ENCODE results near the gene ANTXR1. TPM values are rescaled to one million over a fixed set of nuclear protein-coding genes. Genes with fewer than 3 reads are reported as not detected.

The ANTXR1 gene
- total RNA-seq, 1 experiment from 2014 or later, result 0.27 TPM

- BruUV-seq (replicated peaks), result no TSS peak
- no peak overlapping the region for H3K4me3 ChIP-seq (ENCODE audit: low read depth, low read length)
These were observed 118.5 kb downstream of the ANTXR1 start for GRCh38 chr2:69131452-69131851.

GRCh38 chr2:69131983-69132675, 119.2 kb downstream of the ANTXR1 start:
- POLR2A ChIA-PET, result no interaction called here
- CTCF ChIA-PET, result no interaction called here
- Mint-ChIP-seq H3K27me3 (ENCODE audit: insufficient read depth, unreplicated experiment) (peaks cover 17% of the 10 kb centered on the region), H3K9me3 (ENCODE audit: unreplicated experiment) (no peaks in the 10 kb centered on the region), H3K4me1 (ENCODE audit: low read depth, unreplicated experiment) (no peaks in the 10 kb centered on the region), H3K27ac (ENCODE audit: unreplicated experiment) (no peak overlapping the region), H3K36me3 (ENCODE audit: insufficient read depth, unreplicated experiment) (no peaks in the 10 kb centered on the region), H3K4me3 (ENCODE audit: unreplicated experiment) (no peak overlapping the region)
- no peaks in the 10 kb centered on the region for H3K27me3 ChIP-seq (replicated peaks; ENCODE audit: control insufficient read depth, insufficient read depth, low read length)
- BruUV-seq (replicated peaks), result no TSS peak
- no peak overlapping the region for H3K4me3 ChIP-seq (ENCODE audit: low read depth, low read length)
- H3K4me1 ChIP-seq, result no peaks in the 10 kb centered on the region
- H3K36me3 ChIP-seq (ENCODE audit: control insufficient read depth, insufficient read depth, low read length), result no peaks in the 10 kb centered on the region
- intact Hi-C loops (cut with micrococcal nuclease; ENCODE audit: unreplicated experiment), result no loop called here
- H3K9me3 ChIP-seq, result no peaks in the 10 kb centered on the region
- no peak for DNase-seq
- TF ChIP-seq CTCF (IDR thresholded peaks at IDR 0.05; ENCODE audit: insufficient read depth in 1 of 2, low read depth in 1 of 2, low read length in 1 of 2, severe bottlenecking in 1 of 2, unreplicated experiment in 1 of 2), result no peak

More at GRCh38 chr2:69131452-69131851, 118.5 kb downstream of the ANTXR1 start:
- no peaks in the 10 kb centered on the region for H3K9me3 Mint-ChIP-seq (ENCODE audit: unreplicated experiment)
- DNase-seq, result no peak
- H3K4me3 Mint-ChIP-seq (ENCODE audit: unreplicated experiment), result no peak overlapping the region
- H3K27ac Mint-ChIP-seq (ENCODE audit: unreplicated experiment), result no peak overlapping the region
- peaks cover 19% of the 10 kb centered on the region for H3K27me3 Mint-ChIP-seq (ENCODE audit: insufficient read depth, unreplicated experiment)
- no peaks in the 10 kb centered on the region for H3K4me1 Mint-ChIP-seq (ENCODE audit: low read depth, unreplicated experiment)
- Histone ChIP-seq H3K4me1 (no peaks in the 10 kb centered on the region), H3K36me3 (ENCODE audit: control insufficient read depth, insufficient read depth, low read length) (no peaks in the 10 kb centered on the region), H3K9me3 (no peaks in the 10 kb centered on the region), H3K27me3 (replicated peaks; ENCODE audit: control insufficient read depth, insufficient read depth, low read length) (no peaks in the 10 kb centered on the region)
- no peak for TF ChIP-seq CTCF (IDR thresholded peaks at IDR 0.05; ENCODE audit: insufficient read depth in 1 of 2, low read depth in 1 of 2, low read length in 1 of 2, severe bottlenecking in 1 of 2, unreplicated experiment in 1 of 2)
- ChIA-PET POLR2A (no interaction called here), CTCF (no interaction called here)
- no peaks in the 10 kb centered on the region for H3K36me3 Mint-ChIP-seq (ENCODE audit: insufficient read depth, unreplicated experiment)
- intact Hi-C loops (cut with micrococcal nuclease; ENCODE audit: unreplicated experiment), result no loop called here

GRCh38 chr2:69132960-69133590, 120.1 kb downstream of the ANTXR1 start:
- H3K9me3 Mint-ChIP-seq (ENCODE audit: unreplicated experiment), result no peaks in the 10 kb centered on the region
- CTCF ChIA-PET, result no interaction called here
- H3K36me3 Mint-ChIP-seq (ENCODE audit: insufficient read depth, unreplicated experiment), result no peaks in the 10 kb centered on the region
- POLR2A ChIA-PET, result no interaction called here
- no peaks in the 10 kb centered on the region for H3K4me1 ChIP-seq
- no peaks in the 10 kb centered on the region for H3K9me3 ChIP-seq
- intact Hi-C loops (cut with micrococcal nuclease; ENCODE audit: unreplicated experiment), result no loop called here
- no peak overlapping the region for H3K4me3 ChIP-seq (ENCODE audit: low read depth, low read length)
- H3K4me3 Mint-ChIP-seq (ENCODE audit: unreplicated experiment), result no peak overlapping the region
- no TSS peak for BruUV-seq (replicated peaks)
- TF ChIP-seq CTCF (IDR thresholded peaks at IDR 0.05; ENCODE audit: insufficient read depth in 1 of 2, low read depth in 1 of 2, low read length in 1 of 2, severe bottlenecking in 1 of 2, unreplicated experiment in 1 of 2), result no peak
- no peaks in the 10 kb centered on the region for H3K27me3 ChIP-seq (replicated peaks; ENCODE audit: control insufficient read depth, insufficient read depth, low read length)
- no peaks in the 10 kb centered on the region for H3K36me3 ChIP-seq (ENCODE audit: control insufficient read depth, insufficient read depth, low read length)
- H3K4me1 Mint-ChIP-seq (ENCODE audit: low read depth, unreplicated experiment), result no peaks in the 10 kb centered on the region
- peaks cover 14% of the 10 kb centered on the region for H3K27me3 Mint-ChIP-seq (ENCODE audit: insufficient read depth, unreplicated experiment)
- no peak for DNase-seq
- H3K27ac Mint-ChIP-seq (ENCODE audit: unreplicated experiment), result no peak overlapping the region

All from Caco-2 (cell line).